GM23338 (cell line): ENCODE results near the gene ATP5PO. TPM values are rescaled to one million over a fixed set of nuclear protein-coding genes. Genes with fewer than 3 reads are reported as not detected.

ENCODE experiments used
- ATAC-seq: fragments of 200-7000 bp; cut with Tn5 transposase; 3 replicates; pipeline ENCODE4 v1.9.1; 2020
- DNase-seq: peaks from one replicate; pipeline ENCODE4 v3.0.0-alpha.2; 2015; ENCODE audit warnings: low spot score
- H2AFZ ChIP-seq: fragments of 200-600 bp; sonication (generic); 2 replicates; pipeline ENCODE4 v1.8.0; 2016; ENCODE audit warnings: antibody characterized with exemption, mild to moderate bottlenecking, moderate library complexity
- H3F3A ChIP-seq: fragments of 200-600 bp; sonication (generic); replicated peaks from 2 replicates; pipeline ENCODE4 v1.8.0; 2017; ENCODE audit warnings: antibody characterized with exemption, mixed run types, low read depth
- H3K27ac ChIP-seq: fragments of 200-600 bp; sonication (generic); 2 replicates; pipeline ENCODE4 v1.6.1; 2016; ENCODE audit warnings: low read depth
- H3K27me3 ChIP-seq: fragments of 200-600 bp; sonication (generic); 2 replicates; pipeline ENCODE4 v1.8.0; 2016; ENCODE audit warnings: mild to moderate bottlenecking, mixed run types, moderate library complexity; ENCODE audit not compliant: insufficient read depth
- H3K36me3 ChIP-seq: fragments of 200-600 bp; sonication (generic); 2 replicates; pipeline ENCODE4 v1.8.0; 2016; ENCODE audit warnings: mild to moderate bottlenecking; ENCODE audit not compliant: insufficient read depth
- H3K4me1 ChIP-seq: fragments of 200-600 bp; sonication (generic); 2 replicates; pipeline ENCODE4 v1.8.0; 2016; ENCODE audit warnings: mild to moderate bottlenecking, moderate library complexity; ENCODE audit not compliant: insufficient read depth
- H3K4me2 ChIP-seq: fragments of 200-600 bp; sonication (generic); 2 replicates; pipeline ENCODE4 v1.7.1; 2017; ENCODE audit warnings: mixed run types
- H3K4me3 ChIP-seq: fragments of 200-600 bp; sonication (generic); 2 replicates; pipeline ENCODE4 v1.6.1; 2016; ENCODE audit warnings: mixed run types
- H3K79me2 ChIP-seq: fragments of 200-600 bp; sonication (generic); replicated peaks from 2 replicates; pipeline ENCODE4 v1.8.0; 2017; ENCODE audit warnings: mild to moderate bottlenecking; ENCODE audit not compliant: insufficient read depth
- H3K9me2 ChIP-seq: fragments of 200-600 bp; sonication (generic); 2 replicates; pipeline ENCODE4 v1.8.0; 2017; ENCODE audit not compliant: insufficient read depth
- H4K20me1 ChIP-seq: fragments of 200-600 bp; sonication (generic); replicated peaks from 2 replicates; pipeline ENCODE4 v1.8.0; 2017; ENCODE audit warnings: mild to moderate bottlenecking; ENCODE audit not compliant: insufficient read depth
- H3K27ac Mint-ChIP-seq: 2 replicates; pipeline ENCODE4 v1.8.0; 2020; ENCODE audit warnings: inconsistent platforms, mild to moderate bottlenecking, moderate library complexity, mixed read lengths
- H3K27me3 Mint-ChIP-seq: 3 replicates; pipeline ENCODE4 v1.8.0; 2022; ENCODE audit warnings: low read depth, mild to moderate bottlenecking, moderate library complexity, mixed read lengths, inconsistent platforms; ENCODE audit not compliant: insufficient read depth, poor library complexity
- H3K36me3 Mint-ChIP-seq: 3 replicates; pipeline ENCODE4 v1.8.0; 2021; ENCODE audit warnings: low read depth, mild to moderate bottlenecking, inconsistent platforms, moderate library complexity, mixed read lengths
- H3K4me1 Mint-ChIP-seq: 3 replicates; pipeline ENCODE4 v1.8.0; 2020; ENCODE audit warnings: mild to moderate bottlenecking, inconsistent platforms, mixed read lengths
- H3K4me3 Mint-ChIP-seq: 3 replicates; pipeline ENCODE4 v1.8.0; 2021; ENCODE audit warnings: moderate library complexity, mild to moderate bottlenecking, inconsistent platforms, mixed read lengths
- H3K9me3 Mint-ChIP-seq: 3 replicates; pipeline ENCODE4 v1.8.0; 2020; ENCODE audit warnings: moderate library complexity, mild to moderate bottlenecking, inconsistent platforms, mixed read lengths
- CTCF ChIP-seq, 2 experiments: fragments of 200-600 bp in 1 of 2; sonication (generic) in 1 of 2; conservative IDR thresholded peaks; 2 replicates each; pipeline versions ENCODE4 v1.5.1 to v1.6.1; 2016 to 2017; ENCODE audit warnings: antibody characterized with exemption in 2 of 2, low read depth in 2 of 2, mild to moderate bottlenecking in 2 of 2, moderate library complexity in 1 of 2
- ETS1 ChIP-seq: IDR thresholded peaks from 2 replicates; pipeline ENCODE4 v1.6.1; 2016; ENCODE audit warnings: antibody characterized with exemption
- JUNB ChIP-seq: IDR thresholded peaks from one replicate; pipeline ENCODE4 v1.6.1; 2016; ENCODE audit warnings: antibody characterized with exemption; ENCODE audit not compliant: unreplicated experiment
- POLR2AphosphoS5 ChIP-seq: IDR thresholded peaks from 2 replicates; pipeline ENCODE4 v1.6.1; 2016; ENCODE audit warnings: antibody characterized with exemption, low read depth
- polyA plus RNA-seq: library from polyadenylated mRNA; unstranded; fragments of >200 nt; fragmentation: Nextera tagmentation; extraction: Ambion mirVana; gene quantifications from 2 replicates; pipeline ENCODE4 v1.2.1, GENCODE V29; 2016
- total RNA-seq: library from RNA; depleted of rRNA; stranded (reverse); fragments of >200 nt; shearing (Covaris generic); gene quantifications from 2 replicates; pipeline ENCODE4 v1.2.3, GENCODE V29; 2014

ATP5PO gene
- total and polyA plus RNA-seq, 2 experiments from 2014 or later: 244 to 522 TPM

DNA sequence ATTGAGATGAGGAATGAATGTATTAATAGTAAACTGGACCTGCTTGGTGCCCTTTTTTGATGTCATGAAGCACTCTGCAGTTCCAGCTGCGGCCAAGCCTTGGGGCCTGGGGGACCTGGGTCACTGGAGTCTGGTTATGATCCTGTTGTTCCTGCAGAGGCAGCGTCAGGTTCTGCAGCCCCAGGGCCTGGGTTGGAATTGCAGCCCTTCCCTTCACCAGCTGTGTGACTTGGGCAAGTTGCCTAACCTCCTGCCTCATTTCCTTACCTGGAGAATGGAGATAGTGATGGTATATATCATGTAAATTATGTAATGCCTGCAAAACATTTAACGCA lies 9.1 kb upstream of the ATP5PO start (continued):
- no peak for TF ChIP-seq ETS1
- no peak for TF ChIP-seq CTCF (conservative IDR thresholded peaks at IDR 0.05; ENCODE audit: low read depth in 2 of 2)

GRCh38 chr21:33924079-33924765 lies 8.6 kb upstream of the ATP5PO start:
- Mint-ChIP-seq H3K4me3 (no peak overlapping the region), H3K36me3 (peaks cover 9% of the 10 kb centered on the region; the same call in 2 of the 3 replicates), H3K9me3 (peaks cover 9% of the 10 kb centered on the region; the same call in 2 of the 3 replicates), H3K27ac (no peak overlapping the region), H3K4me1 (no peaks in the 10 kb centered on the region; the same call in 2 of the 3 replicates), H3K27me3 (peaks cover 17% of the 10 kb centered on the region)
- H3K27me3 ChIP-seq: no peaks in the 10 kb centered on the region
- no peaks in the 10 kb centered on the region for H4K20me1 ChIP-seq
- no peaks in the 10 kb centered on the region for H3F3A ChIP-seq
- H3K4me2 ChIP-seq: no peak overlapping the region
- H3K79me2 ChIP-seq: no peaks in the 10 kb centered on the region
- H3K4me1 ChIP-seq: no peaks in the 10 kb centered on the region
- no peak overlapping the region for H3K4me3 ChIP-seq
- no peaks in the 10 kb centered on the region for H3K36me3 ChIP-seq
- TF ChIP-seq CTCF (conservative IDR thresholded peaks at IDR 0.05; ENCODE audit: low read depth in 2 of 2): peak; percentile 93 to 98
- TF ChIP-seq POLR2AphosphoS5: no peak
- H2AFZ ChIP-seq: peak overlapping the region; percentile 96
- no peak overlapping the region for H3K27ac ChIP-seq
- peak; percentile 97 for DNase-seq
- peak; percentile 99 for ATAC-seq
- H3K9me2 ChIP-seq: no peaks in the 10 kb centered on the region

- Histone ChIP-seq H3K27ac (no peak overlapping the region), H3K9me2 (no peaks in the 10 kb centered on the region), H3K4me3 (no peak overlapping the region), H3K4me1 (0 out of 2 replicates have a peak, but pooled peaks cover 4% of the 10 kb centered on the region), H3K27me3 (no peaks in the 10 kb centered on the region), H2AFZ (no peak overlapping the region), H4K20me1 (no peaks in the 10 kb centered on the region; the same call in 1 of the 2 replicates), H3F3A (no peaks in the 10 kb centered on the region), H3K36me3 (peaks cover under 1% of the 10 kb centered on the region; the same call in 1 of the 2 replicates), H3K79me2 (peaks cover 32% of the 10 kb centered on the region), H3K4me2 (no peak overlapping the region)
- Mint-ChIP-seq H3K9me3 (no peaks in the 10 kb centered on the region), H3K36me3 (peaks cover 14% of the 10 kb centered on the region; the same call in 2 of the 3 replicates), H3K27ac (no peak overlapping the region), H3K27me3 (peaks cover 10% of the 10 kb centered on the region), H3K4me3 (no peak overlapping the region), H3K4me1 (peaks cover 13% of the 10 kb centered on the region; the same call in 2 of the 3 replicates)
- TF ChIP-seq POLR2AphosphoS5 (no peak), JUNB (no peak)
- DNase-seq: no peak
- ATAC-seq: no peak
These were observed 1.8 kb upstream of the ATP5PO start for GRCh38 chr21:33917421-33917820.
